ENCODE results near the gene EIF5AL1.
"Not testable (repeated sequence)": the region's sequence is repeated elsewhere in the genome, so short reads cannot be mapped to it uniquely, and the experiment has no call there.

Gene EIF5AL1
- 1.7 to 3.8 (median 2.4) reads per million in 4 donors for total RNA-seq

DNA sequence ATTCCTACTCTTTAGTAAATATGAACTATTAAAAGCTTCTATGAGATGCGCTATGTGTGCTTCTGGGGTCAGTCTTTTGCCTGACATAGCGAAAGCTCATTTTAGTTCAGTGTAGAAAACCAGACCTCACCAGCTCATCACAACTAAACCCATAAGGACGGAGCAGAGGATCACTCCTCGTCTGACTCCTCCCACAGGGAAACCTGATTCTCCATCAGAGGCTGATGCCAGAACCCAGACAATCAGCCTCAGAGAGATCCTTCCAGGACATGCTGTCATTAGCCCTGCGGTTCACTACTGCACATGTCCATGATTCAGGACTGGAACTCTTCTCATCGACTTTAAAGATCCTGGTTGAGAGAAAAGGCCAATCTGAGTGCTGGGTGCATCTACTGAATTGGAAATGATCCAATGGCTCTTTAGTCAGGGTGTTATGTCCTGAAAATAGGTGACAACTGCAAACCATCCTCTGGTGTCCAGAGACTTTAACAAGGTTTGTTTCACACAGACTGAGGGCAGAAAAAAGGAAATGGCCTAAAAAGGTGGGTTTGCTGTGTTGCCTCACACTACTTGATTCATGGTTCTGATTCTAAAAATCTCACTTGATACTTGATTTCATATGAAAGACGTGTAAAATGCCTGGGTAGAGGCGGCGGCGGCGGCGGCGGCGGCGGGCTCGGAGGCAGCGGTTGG, at the start of gene EIF5AL1:
Gene EIF5AL1, plus strand, starts transcription at position 643 of the 693 bp plus-strand sequence. CDS start 117 bp downstream, outside the sequence.
- not testable (repeated sequence) for DNase-seq

DNA sequence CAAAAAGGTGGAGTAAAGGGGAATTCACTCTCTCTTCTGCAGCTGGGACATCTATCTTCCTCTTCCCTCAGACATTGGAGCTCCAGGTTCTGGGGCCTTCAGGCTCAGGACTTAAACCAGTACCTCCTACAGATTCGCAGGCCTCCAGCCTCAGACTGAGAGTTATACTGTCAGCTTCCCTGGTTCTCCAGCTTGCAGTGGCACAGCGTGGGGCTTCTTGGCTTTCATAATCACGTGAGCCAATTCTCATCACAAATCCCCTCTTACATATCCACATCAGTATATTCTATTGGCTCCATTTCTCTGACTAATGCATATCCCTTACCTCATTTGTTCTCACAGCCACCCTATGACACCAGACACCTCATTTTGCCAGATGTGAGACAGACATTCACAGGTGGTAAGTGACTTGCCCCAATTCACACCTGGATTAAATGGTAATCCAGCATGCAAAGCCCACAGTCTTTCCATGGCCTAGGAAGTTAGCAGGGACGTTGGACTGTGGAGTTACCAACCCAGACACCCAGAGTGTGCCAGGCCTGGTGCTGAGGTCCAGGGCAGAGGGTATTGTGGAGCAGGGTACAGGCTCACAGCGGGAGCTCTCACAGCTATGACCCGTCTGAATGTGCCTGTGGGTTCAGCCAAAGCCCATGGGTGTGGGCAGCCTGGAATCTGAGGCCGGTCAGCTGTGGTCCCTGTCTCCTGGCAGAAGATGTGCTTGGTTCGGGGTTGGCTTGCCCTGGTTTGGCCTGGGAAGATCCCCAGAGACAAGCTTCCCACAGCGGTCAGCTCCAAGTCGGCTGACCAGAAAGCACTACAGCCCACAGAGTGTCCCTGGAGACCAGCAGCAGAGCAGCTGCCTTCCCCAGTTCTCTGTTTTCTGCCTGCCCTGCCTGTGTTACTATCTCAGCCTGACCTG, 48.5 kb upstream of the EIF5AL1 start:
- DNase-seq = no peak

GRCh38 chr10:79465341-79465740, 47.0 kb upstream of the EIF5AL1 start:
- no peak for DNase-seq

DNA sequence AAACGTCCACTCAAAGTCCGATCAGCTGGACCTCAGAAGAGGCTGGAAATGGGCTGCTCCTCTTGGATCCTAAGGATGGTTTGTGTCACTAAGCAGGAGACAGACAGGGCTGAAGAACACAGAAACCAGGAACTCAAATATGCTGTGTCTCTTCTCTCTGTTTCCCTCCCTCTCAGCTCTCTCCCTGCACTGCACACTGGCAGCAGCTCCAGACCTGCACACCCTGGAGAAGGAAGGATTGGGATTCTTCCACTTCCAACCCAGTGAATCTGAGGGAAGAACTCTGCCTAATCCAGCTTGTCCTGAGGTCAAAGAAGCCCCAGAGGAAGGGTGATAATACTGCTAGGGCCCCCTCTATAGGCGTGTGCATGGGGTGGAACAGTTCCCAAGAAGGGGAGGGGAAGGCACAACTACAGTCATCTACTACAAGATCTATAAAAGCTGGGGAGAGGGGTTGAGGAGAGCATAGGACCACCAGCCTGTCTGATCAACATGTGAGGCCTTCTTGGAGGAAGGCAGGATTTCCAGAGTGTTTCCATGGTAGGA, 44.2 kb upstream of the EIF5AL1 start:
- no peak for DNase-seq

GRCh38 chr10:79468841-79469585, 43.3 kb upstream of the EIF5AL1 start:
- DNase-seq = no peak

DNA sequence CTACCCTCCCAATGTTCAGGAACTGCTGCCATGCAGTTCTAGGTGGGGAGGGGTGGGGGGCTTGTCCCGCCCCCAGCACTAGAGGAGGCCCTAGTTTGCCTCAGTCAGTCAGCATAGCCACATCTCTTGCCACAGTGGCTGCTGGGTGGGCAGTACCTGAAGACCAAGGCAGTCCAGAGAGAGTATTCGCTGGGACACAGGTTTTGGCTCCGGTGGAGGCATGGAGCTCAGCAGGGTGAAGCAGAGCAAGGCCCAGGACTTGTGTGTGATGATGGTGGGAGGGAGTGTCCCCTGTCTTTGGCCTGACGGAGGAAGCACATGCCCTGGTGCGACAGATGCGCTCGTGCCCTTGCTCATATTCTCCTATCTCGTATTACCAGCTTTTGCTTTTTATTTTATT, 42.2 kb upstream of the EIF5AL1 start:
- DNase-seq = no peak

DNA sequence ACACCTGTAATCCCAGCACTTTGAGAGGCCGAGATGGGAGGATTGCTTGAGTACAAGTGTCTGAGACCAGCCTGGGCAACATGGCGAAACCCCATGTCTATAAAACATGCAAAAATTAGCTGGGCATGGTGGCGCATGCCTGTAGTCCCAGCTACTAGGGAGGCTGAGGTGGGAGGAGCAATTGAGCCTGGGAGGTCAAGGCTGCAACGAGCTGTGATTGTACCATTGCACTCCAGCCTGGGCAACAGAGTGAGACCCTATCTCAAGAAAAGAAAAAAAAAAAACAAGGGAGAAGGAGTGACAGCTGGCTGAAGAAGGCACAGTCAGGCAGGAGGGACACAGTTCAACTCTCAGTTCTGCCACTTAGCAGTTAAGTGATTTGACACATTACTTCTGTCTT, 40.6 kb upstream of the EIF5AL1 start:
- no peak for DNase-seq

DNA sequence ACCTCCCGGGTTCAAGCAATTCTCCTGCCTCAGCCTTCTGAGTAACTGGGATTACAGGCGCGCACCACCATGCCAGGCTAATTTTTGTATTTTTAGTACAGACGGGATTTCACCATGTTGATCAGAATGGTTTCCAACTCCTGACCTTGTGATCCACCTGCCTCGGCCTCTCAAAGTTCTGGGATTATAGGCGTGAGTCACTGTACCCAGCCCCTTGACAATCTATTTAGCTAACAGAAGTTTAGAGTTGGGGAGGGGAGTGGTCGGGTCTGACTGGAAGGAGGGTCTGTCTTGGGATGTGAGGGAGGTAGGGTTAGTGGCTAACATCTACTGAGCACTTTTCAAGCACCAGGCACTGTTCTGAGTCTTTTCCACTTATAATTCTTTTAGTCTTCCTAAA, 39.9 kb upstream of the EIF5AL1 start:
- no peak for DNase-seq

GRCh38 chr10:79472951-79473350, 39.4 kb upstream of the EIF5AL1 start:
- no peak for DNase-seq

GRCh38 chr10:79473496-79474095, 38.7 kb upstream of the EIF5AL1 start:
- DNase-seq = no peak

DNA sequence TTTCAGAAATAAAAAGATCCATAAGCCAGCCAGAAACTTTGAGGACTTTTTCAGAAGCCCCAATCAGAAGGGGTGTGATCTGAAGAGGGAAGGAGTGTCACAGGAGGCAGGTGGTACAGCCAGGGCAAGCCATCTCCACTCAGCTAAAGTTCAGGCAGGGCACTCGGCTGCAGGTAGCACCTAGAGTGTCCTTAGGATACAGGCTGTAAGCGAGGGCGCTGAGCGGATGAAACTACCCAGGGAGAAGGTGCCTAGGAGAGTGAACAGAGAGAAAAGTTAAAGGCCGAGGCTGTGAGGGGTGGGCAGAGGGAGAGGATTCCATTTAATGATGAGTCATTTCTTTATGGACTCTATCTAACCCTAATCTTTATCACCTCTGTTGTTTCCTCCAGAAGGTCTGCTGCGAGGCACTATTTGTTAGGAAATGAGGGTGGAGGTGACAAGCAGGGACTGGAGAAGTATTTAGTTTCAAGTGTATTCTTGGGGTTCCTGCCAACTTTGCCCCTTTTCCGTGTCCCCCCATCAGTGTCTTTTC, 37.1 kb upstream of the EIF5AL1 start:
- DNase-seq = no peak

- no peak for DNase-seq
These were observed 36.5 kb upstream of the EIF5AL1 start for GRCh38 chr10:79475877-79476276.

DNA sequence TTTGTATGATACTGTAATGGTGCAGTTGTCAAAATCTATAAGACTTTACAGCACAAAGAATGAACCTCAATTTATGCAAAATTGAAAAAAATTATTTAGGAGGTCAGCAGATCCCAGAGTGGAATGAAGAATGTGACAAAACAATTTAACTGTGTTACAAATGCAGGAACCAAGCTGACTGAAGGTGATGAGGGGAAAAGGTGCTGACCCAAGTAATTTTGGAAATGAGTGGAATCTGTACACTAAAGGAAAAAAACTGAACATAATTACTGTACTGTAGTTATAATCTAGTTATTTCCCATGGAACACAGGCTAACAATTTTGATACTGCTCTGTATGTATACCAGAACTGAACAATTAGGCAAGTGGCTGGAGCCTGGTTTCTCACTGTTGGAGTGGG, 35.7 kb upstream of the EIF5AL1 start:
- DNase-seq = no peak

DNA sequence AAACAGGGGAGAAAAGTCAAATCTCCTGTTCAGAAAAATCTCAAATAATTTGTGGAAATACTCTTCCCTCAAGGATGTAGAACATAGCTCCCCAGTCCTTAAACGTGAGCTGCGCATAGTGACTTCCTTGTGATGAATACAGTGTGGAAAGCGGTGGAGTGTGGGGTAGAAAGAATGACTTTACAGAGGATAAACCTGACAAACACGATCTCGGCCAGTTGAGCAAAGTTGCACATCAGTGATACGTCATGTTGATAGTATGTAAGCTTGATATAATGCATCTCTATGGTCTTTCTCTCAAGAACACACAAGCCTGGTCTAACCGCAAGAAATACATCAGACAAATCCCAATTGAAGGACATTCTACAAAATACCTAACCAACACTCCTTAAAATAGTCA, 34.9 kb upstream of the EIF5AL1 start:
- DNase-seq = no peak

DNA sequence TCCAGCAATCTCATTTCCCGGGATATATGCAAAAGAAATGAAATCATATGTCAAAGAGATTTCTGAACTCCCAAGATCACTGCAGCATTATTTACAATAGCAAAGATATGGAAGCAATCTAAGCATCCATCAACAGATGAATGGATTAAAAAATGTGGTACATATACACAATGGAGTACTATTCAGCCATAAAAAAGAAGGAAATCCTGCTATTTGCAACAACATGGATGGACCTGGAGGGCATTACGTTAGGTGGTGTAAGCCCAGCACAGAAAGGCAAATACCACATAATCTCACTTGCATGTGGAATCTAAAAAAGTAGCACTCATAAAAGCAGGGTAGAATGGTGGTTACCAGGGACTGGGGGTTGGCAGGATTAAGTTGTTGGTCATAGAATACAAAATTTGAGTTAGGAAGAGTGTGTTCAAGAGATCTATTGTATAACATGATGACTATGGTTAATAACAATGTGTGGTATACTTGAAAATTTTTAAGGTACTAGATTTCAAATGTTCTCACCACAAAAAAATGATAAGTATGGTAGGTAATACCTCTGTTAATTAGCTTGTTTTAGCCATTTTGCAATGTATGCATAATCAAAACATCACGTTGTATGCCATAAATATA, 32.9 kb upstream of the EIF5AL1 start:
- no peak for DNase-seq

GRCh38 chr10:79482304-79482703, 30.0 kb upstream of the EIF5AL1 start:
- DNase-seq = no peak

- no peak for DNase-seq
These were observed 29.6 kb upstream of the EIF5AL1 start for GRCh38 chr10:79482741-79483140.

DNA sequence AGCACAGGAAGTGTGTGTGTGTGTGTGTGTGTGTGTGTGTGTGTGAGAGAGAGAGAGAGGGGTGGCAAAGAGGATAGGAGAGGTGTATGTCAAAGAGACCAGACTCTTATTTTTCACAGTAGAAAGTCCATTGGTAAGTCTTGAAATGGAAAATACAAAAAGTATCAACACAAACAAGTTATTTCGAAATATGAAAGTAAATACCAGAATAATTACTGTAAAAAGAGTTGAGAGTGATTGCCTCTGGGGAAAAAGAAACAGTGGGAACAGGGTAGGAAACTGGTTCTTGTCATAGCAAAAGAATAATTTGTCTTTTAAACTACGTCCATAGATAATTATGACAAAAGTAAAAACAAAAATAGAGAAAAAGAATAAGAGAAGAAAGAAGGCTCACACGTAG, 29.0 kb upstream of the EIF5AL1 start:
- DNase-seq = no peak

- DNase-seq = no peak
These were observed 28.4 kb upstream of the EIF5AL1 start for GRCh38 chr10:79483948-79484347.

GRCh38 chr10:79484476-79484875, 27.9 kb upstream of the EIF5AL1 start:
- DNase-seq = no peak

DNA sequence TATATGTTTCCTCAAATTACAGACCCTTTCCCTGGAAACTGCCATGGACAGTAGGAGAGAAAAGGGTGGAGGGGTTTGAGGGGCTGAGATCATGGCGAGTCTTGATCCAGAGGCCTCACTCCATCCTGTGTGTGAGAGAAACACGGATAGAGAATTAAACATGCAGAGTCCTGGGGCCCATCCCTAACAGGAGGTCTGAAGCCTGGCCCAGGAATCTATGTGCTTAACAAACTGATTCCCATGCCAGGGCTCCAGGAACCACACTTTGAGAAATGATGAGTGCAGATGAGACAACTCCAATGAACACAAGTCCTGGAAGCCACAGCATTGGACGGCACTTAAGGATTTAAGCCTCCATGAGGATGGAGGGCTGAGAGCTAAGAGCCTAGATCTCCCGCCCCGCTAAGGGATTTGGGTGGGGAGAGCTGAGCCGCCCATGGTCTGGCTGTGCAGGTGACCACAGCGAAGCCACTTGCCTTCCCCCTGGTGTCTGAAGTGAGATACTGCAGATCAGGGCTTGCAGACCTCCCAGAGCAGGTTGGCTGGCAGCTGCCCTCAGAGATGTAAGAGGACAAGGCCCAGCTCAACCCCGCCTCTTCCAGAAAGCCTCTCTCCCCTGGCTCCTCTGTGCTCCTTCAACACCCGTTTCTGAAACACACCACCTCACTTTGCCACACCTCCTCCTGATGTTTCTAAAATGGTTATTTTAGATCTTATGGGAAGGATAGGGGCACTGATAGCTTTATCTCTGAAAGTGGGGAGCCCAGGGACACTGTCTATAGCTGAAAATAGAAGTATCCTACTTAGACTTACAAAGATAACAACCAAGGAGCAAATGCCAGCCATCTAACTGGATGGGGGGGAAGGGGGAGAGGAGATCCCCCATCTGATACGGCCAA, 24.8 kb upstream of the EIF5AL1 start:
- DNase-seq = peak in 1 of 5 donors; percentile 34
